Measurements from ENCODE around the gene EDDM13.

- no peak for TF ChIP-seq CTCF (IDR thresholded peaks at IDR 0.05; ENCODE audit: low read length)
- TF ChIP-seq EZH2phosphoT487 (IDR thresholded peaks at IDR 0.05; ENCODE audit: low read length), result no peak
Measured at GRCh38 chr19:56306016-56306415, 33.5 kb downstream of the EDDM13 start.

All from MM.1S (cell line).